Small intestine (tissue), 7 donors: ENCODE measurements around the gene TOX2. TPM values are rescaled to one million over a fixed set of nuclear protein-coding genes. Genes with fewer than 3 reads are reported as not detected.

Experiments used
- DNase-seq, 2 donors: peaks; one replicate each; pipeline versions ENCODE4 v3.0.0 to v3.0.0-alpha.2; 2013
- FAIRE-seq: peaks from 2 replicates; lab custom pipeline; 2012; peaks lifted over from hg19 to GRCh38; lab: Jason Lieb, UNC
- H3K27ac ChIP-seq, 3 donors: one replicate each; pipeline ENCODE4 v1.5.1; 2013; ENCODE audit warnings: low read length in 2 of 3, mild to moderate bottlenecking in 2 of 3, control low read depth in 1 of 3, inconsistent platforms in 1 of 3, low read depth in 1 of 3, moderate library complexity in 1 of 3
- H3K27me3 ChIP-seq, 3 donors: one replicate each; pipeline ENCODE4 v1.6.1; 2013; ENCODE audit warnings: low read length in 3 of 3, inconsistent platforms in 1 of 3; ENCODE audit not compliant: control insufficient read depth in 3 of 3, insufficient read depth in 3 of 3
- H3K36me3 ChIP-seq, 3 donors: one replicate each; pipeline ENCODE4 v1.6.1; 2013; ENCODE audit warnings: low read length in 3 of 3, inconsistent platforms in 1 of 3, low read depth in 1 of 3, mild to moderate bottlenecking in 1 of 3, moderate library complexity in 1 of 3; ENCODE audit not compliant: control insufficient read depth in 3 of 3, insufficient read depth in 2 of 3
- H3K4me1 ChIP-seq, 3 donors: one replicate each; pipeline ENCODE4 v1.6.1; 2013; ENCODE audit warnings: low read length in 2 of 3, inconsistent platforms in 1 of 3, low read depth in 1 of 3, mild to moderate bottlenecking in 1 of 3, moderate library complexity in 1 of 3; ENCODE audit not compliant: control insufficient read depth in 3 of 3, insufficient read depth in 2 of 3
- H3K4me3 ChIP-seq, 3 donors: one replicate each; pipeline ENCODE4 v1.5.1; 2013; ENCODE audit warnings: low read length in 3 of 3, control low read depth in 1 of 3, inconsistent platforms in 1 of 3, low read depth in 1 of 3, mild to moderate bottlenecking in 1 of 3, moderate library complexity in 1 of 3
- H3K9me3 ChIP-seq, 2 donors: one replicate each; pipeline ENCODE4 v1.6.1; 2013; ENCODE audit warnings: low read depth in 1 of 2, low read length in 1 of 2; ENCODE audit not compliant: control insufficient read depth in 2 of 2, insufficient read depth in 1 of 2
- WGBS, 3 donors: extraction: QIAGEN DNeasy Blood & Tissue Kit; methylation state at CpG; one replicate each; pipeline ENCODE4 v1.1.7; 2013; 5-methylcytosine and 5-hydroxymethylcytosine counted together
- polyA plus RNA-seq, 4 donors: library from polyadenylated mRNA; stranded (reverse) in 3 of 4; unstranded in 1 of 4; fragments of 200-250 nt in 3 of 4; fragments of 120-200 nt in 1 of 4; gene quantifications; one replicate each; pipeline versions ENCODE4 v1.2.1 to v1.2.3, GENCODE V29; 2013
- donor health status: healthy with polysubstance abuse.
- donor health status: control.
- donor health status: control.
- donor health status: Bipolar disorder and iron deficiency.
- donor health status: healthy.

The TOX2 gene
- polyA plus RNA-seq, 4 donors: 1.7 to 10.6 (median 3.0) TPM; not detected in 1

DNA sequence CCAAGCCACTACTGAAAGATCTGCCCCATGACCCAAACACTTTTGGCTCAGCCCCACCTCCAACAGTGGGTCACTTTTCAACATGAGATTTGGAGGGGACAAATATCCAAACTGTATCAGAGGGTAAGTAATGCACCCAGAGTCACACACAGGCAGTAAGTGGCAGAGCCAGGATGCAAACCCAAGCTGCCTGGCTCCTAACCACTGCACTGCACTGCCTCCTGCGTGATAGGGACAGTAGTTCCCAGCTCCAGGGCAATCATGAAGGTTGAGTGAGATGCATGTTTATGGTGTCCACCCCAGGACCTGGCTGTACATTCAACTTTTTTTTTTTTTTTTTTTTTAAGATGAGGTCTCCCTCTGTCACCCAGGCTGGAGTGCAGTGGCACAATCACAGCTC is 88.2 kb downstream of the TOX2 start:
- Histone ChIP-seq H3K36me3 (no peaks in the 10 kb centered on the region), H3K4me3 (no peak overlapping the region), H3K27ac (no peak overlapping the region), H3K27me3 (no peaks in the 10 kb centered on the region), H3K9me3 (no peaks in the 10 kb centered on the region), H3K4me1 (no peaks in the 10 kb centered on the region)
- FAIRE-seq (no peak), DNase-seq (no peak)
- 79 to 95% (median 91%) methylated on average over 1 of the region's 1 CpG for WGBS, 3 donors

DNA sequence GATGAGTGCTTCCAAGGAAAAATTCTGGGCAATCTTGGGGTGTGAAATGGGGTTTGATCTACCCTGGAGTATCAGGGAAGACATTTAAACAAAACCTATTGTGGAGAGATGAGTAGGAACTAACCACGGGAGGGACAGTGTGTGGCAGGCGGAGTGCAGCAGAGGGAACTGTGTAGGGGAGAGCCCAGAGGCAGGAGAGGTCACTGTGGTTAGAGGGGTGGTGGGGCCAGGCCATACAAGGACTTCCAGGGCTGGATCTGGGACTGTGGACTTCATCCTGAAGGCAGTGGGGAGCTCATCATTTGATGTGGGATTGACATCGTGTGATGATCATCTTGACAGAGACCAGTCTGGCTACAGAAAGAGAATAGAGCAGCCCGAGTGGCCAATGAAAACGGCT is 89.0 kb downstream of the TOX2 start:
- Histone ChIP-seq H3K27me3 (no peaks in the 10 kb centered on the region), H3K4me1 (no peaks in the 10 kb centered on the region), H3K36me3 (no peaks in the 10 kb centered on the region), H3K27ac (no peak overlapping the region), H3K4me3 (no peak overlapping the region), H3K9me3 (no peaks in the 10 kb centered on the region)
- WGBS, 3 donors: 85 to 87% (median 86%) methylated on average over 5 of the region's 5 CpGs
- DNase-seq (no peak), FAIRE-seq (no peak)

- FAIRE-seq (no peak), DNase-seq (no peak)
- H3K27me3 ChIP-seq: no peaks in the 10 kb centered on the region
- H3K36me3 ChIP-seq: no peaks in the 10 kb centered on the region
- 93 to 96% (median 94%) methylated on average over 3 to 4 of the region's 4 CpGs for WGBS, 3 donors
- no peak overlapping the region for H3K4me3 ChIP-seq
- no peaks in the 10 kb centered on the region for H3K4me1 ChIP-seq
- H3K9me3 ChIP-seq: no peaks in the 10 kb centered on the region
- H3K27ac ChIP-seq: no peak overlapping the region
Observed at GRCh38 chr20:44004306-44004915, 89.8 kb downstream of the TOX2 start.

GRCh38 chr20:44005661-44006060 is 91.0 kb downstream of the TOX2 start:
- no peaks in the 10 kb centered on the region for H3K27me3 ChIP-seq
- 75 to 81% (median 79%) methylated on average over 3 of the region's 3 CpGs for WGBS, 3 donors
- FAIRE-seq (no peak), DNase-seq (no peak)
- H3K36me3 ChIP-seq: no peaks in the 10 kb centered on the region
- no peaks in the 10 kb centered on the region for H3K4me1 ChIP-seq
- no peak overlapping the region for H3K4me3 ChIP-seq
- H3K9me3 ChIP-seq: no peaks in the 10 kb centered on the region
- H3K27ac ChIP-seq: no peak overlapping the region

DNA sequence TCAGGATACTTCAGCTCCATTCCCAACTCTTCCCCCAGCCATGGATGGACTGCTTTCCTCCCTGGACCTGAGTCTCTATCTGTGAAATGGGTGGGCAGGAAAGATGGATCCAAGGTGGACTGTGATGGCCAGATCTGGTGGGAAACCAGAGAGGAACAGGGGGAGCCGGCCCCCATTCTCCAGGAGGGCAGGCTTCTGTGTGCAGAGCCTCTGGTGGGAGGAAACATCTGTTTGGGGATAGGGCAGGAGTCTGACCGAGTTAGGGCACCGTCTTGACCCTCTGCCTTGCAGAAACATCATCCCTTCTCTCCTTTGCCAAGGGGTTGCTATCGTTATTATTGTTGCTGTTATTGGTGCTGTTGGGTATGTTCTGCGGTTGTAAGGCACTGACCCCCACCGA is 91.5 kb downstream of the TOX2 start:
- DNase-seq: no peak

DNA sequence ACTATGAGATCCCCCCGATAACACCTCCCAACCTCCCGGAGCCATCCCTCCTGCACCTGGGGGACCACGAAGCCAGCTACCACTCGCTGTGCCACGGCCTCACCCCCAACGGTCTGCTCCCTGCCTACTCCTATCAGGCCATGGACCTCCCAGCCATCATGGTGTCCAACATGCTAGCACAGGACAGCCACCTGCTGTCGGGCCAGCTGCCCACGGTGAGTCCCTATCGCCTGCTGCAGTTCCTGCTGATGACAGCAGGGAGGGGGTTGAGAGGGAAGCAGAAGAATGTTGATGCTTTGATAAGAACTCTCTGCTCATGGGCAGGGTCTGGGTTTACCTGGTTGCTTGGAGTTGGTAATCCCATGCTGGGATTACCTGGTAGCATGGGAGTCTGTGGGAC is 91.9 kb downstream of the TOX2 start:
- no peaks in the 10 kb centered on the region for H3K4me1 ChIP-seq
- H3K4me3 ChIP-seq: no peak overlapping the region
- no peaks in the 10 kb centered on the region for H3K9me3 ChIP-seq
- 87 to 94% (median 88%) methylated on average over 9 of the region's 9 CpGs for WGBS, 3 donors
- FAIRE-seq (no peak), DNase-seq (no peak)
- H3K36me3 ChIP-seq: no peaks in the 10 kb centered on the region
- no peaks in the 10 kb centered on the region for H3K27me3 ChIP-seq
- H3K27ac ChIP-seq: no peak overlapping the region

More for the DNA sequence above, 91.5 kb downstream of the TOX2 start:
- Histone ChIP-seq H3K4me3 (no peak overlapping the region), H3K36me3 (no peaks in the 10 kb centered on the region), H3K9me3 (no peaks in the 10 kb centered on the region), H3K4me1 (no peaks in the 10 kb centered on the region), H3K27ac (no peak overlapping the region), H3K27me3 (no peaks in the 10 kb centered on the region)
- FAIRE-seq: no peak
- WGBS, 3 donors: 94 to 98% (median 98%) methylated on average over 6 of the region's 6 CpGs

DNA sequence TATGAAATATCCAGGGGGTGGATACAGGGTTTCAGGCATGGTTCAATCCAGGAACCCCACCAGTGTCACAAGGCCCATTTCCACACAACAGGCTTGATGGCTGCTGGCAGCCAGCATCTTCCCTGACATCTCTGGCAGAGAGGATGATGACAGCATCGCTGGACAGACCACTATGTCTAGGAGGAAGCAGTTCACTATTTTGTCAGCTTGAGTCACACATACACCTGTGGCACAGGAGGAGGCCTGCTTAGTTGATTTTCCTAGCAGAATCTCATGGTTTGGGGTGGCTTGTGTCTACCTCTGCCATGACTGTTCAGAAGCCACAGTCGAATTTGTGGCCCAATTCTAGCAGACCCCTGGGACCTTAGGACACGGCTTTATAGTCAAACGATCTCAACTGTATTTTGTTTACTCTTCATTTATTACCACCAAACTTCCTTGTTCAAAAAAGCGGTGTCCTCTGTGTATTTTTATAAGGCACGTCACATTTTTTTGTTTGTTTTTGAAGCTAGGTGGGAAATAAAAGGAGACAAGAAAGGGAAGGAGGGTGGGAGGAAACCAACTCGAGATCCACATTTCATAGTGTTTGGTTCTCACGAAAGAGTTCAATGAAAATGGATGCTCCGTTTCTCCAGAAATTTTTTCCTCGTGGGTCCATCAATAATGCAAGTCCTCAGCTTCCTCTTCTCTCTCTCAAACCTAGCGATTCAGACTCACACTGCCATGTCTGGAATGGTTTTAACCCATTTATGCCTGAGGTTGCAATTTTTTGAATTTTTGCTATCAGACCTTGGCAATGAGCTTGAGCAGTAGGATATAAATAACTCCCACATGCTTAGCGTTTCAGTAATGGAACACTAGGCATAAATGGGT is 94.4 kb downstream of the TOX2 start:
- 35 to 49% (median 44%) methylated on average over 12 of the region's 12 CpGs for WGBS, 3 donors
- FAIRE-seq: no peak

DNA sequence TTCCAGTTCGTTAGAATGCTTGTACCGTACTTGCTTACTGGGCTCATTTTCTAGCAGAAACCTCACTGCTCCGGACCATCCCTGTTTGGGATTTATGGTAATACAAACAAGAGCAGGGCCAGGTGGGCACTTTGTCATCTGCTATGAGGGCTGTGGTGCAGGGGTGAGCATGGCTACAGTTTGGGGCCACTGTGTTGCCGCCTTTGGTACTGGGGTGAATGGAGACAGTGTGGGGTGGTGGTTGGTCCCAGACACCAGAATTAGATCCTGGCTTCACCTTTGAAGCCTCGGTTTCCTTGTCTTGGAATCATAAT is 95.0 kb downstream of the TOX2 start:
- no peaks in the 10 kb centered on the region for H3K36me3 ChIP-seq
- peaks cover 0 to 4% (median 0%) of the 10 kb centered on the region in 3 donors for H3K4me1 ChIP-seq
- no peaks in the 10 kb centered on the region for H3K9me3 ChIP-seq
- H3K4me3 ChIP-seq: no peak overlapping the region
- WGBS, 3 donors: 92 to 93% (median 93%) methylated on average over 5 of the region's 5 CpGs
- no peak for DNase-seq
- FAIRE-seq: no peak
- H3K27me3 ChIP-seq: no peaks in the 10 kb centered on the region
- no peak overlapping the region for H3K27ac ChIP-seq

More for the DNA sequence above, 94.4 kb downstream of the TOX2 start:
- Histone ChIP-seq H3K4me3 (no peak overlapping the region), H3K27me3 (no peaks in the 10 kb centered on the region), H3K9me3 (no peaks in the 10 kb centered on the region), H3K36me3 (no peaks in the 10 kb centered on the region), H3K27ac (no peak overlapping the region), H3K4me1 (no peaks in the 10 kb centered on the region)
- DNase-seq: no peak
